Measurements from ENCODE around the gene MUC4. TPM values are rescaled to one million over a fixed set of nuclear protein-coding genes. Genes with fewer than 3 reads are reported as not detected.

Gene MUC4
- total RNA-seq, 4 donors from 2014 or later, result not detected

DNA sequence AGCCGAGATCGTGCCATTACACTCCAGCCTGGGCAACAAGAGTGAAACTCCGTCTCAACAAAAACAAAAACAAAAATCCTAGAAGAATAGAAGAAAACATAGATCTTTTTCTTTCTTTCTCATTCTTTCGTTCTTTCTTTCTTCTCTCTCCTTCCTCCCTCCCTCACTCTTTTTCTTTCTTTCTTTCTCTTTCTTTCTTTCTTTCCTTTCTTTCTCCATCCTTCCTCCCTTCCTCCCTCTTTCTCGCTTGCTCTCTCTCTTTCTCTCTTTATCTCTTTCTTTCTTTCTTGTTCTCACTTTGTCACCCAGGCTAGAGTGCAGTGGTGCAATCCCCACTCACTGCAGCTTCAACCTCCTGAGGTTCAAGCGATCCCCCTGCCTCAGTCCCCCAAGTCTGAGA is 33.8 kb upstream of the MUC4 start:
- Histone ChIP-seq H3K36me3 (no peaks in the 10 kb centered on the region), H3K4me3 (no peak overlapping the region), H3K4me1 (no peaks in the 10 kb centered on the region), H3K9me3 (no peaks in the 10 kb centered on the region), H3K27me3 (no peaks in the 10 kb centered on the region), H3K27ac (no peak overlapping the region)
- WGBS, 2 donors, result 92 to 93% methylated on average over 6 of the region's 6 CpGs
- TF ChIP-seq EP300 (IDR thresholded peaks at IDR 0.05) (no peak), POLR2A (IDR thresholded peaks at IDR 0.05) (no peak)
- TF ChIP-seq, protein P1, sequence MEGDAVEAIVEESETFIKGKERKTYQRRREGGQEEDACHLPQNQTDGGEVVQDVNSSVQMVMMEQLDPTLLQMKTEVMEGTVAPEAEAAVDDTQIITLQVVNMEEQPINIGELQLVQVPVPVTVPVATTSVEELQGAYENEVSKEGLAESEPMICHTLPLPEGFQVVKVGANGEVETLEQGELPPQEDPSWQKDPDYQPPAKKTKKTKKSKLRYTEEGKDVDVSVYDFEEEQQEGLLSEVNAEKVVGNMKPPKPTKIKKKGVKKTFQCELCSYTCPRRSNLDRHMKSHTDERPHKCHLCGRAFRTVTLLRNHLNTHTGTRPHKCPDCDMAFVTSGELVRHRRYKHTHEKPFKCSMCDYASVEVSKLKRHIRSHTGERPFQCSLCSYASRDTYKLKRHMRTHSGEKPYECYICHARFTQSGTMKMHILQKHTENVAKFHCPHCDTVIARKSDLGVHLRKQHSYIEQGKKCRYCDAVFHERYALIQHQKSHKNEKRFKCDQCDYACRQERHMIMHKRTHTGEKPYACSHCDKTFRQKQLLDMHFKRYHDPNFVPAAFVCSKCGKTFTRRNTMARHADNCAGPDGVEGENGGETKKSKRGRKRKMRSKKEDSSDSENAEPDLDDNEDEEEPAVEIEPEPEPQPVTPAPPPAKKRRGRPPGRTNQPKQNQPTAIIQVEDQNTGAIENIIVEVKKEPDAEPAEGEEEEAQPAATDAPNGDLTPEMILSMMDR (IDR thresholded peaks at IDR 0.05), result no peak
- no peak for DNase-seq (ENCODE audit: low spot score in 2 of 2)

DNA sequence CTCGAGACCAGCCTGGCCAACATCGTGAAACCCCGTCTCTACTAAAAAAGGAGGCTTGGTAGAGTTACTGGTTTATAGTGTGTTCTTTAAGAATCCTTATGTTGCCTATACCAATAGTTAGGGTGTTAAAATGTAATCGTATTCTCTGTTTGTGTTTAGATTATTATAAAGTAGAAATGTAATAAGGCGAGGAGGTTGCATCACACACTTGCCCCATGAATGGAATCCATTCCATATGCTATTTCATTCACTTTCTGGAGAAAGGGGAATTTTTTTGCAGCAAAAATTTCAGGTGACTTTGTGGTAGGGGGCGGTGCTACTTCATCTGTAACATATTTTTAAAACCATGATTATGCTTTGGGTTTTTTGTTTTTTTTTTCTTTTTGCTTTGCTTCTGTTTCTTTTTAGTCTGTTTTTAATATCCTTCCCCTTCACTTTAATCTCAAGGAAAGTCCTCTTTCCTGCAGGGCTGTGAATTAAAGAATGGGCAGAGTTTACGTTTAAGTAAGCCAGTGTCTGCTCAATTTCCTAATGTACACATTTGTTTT is 33.0 kb upstream of the MUC4 start:
- Histone ChIP-seq H3K27ac (no peak overlapping the region), H3K4me3 (no peak overlapping the region), H3K36me3 (no peaks in the 10 kb centered on the region), H3K9me3 (no peaks in the 10 kb centered on the region), H3K27me3 (peaks cover 0 to 2% of the 10 kb centered on the region in 2 donors), H3K4me1 (no peaks in the 10 kb centered on the region)
- WGBS, 2 donors, result 85 to 89% methylated on average over 7 of the region's 7 CpGs
- TF ChIP-seq POLR2A (IDR thresholded peaks at IDR 0.05) (no peak), EP300 (IDR thresholded peaks at IDR 0.05) (no peak)
- TF ChIP-seq, protein P1 (IDR thresholded peaks at IDR 0.05), result no peak
- no peak for DNase-seq (ENCODE audit: low spot score in 2 of 2)

DNA sequence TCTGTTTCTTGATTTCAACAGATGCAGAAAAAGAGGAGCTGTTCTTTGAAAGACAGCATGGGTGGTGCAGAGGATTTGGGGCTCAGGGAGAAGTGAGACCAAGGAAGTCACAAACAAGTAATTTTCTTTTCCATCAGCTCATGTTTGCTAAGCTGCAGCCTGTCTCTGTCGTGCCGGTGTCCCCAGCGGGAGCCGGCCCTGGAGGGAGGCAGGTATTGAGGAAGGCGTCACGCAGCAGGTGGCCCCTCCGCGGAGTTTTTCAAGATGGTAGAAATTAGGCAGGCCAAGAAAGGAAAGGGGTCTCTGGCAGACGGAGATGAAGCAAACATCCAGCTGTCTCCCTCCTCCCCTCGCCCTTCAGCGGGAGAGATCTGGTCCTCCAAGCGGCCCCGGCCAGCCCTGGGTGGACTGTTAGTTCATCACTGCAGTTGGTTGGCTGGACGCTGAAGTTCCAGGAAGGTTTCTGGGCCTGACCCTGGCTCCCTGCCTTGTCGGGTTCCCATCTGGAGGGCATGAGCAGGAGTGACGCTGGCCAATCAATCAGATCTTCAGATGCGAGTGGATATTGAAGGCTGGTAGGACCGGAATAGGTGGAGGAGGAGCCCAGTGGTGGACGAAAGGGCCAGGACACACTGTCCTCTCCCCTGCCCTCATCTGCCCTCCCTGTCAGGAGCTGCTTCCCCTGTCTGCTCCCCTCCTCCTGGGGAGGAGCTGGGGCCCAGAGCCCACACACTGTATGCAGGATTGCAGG is 27.7 kb upstream of the MUC4 start:
- peaks cover 0 to 10% of the 10 kb centered on the region in 2 donors for H3K27me3 ChIP-seq
- H3K9me3 ChIP-seq, result no peaks in the 10 kb centered on the region
- TF ChIP-seq POLR2A (IDR thresholded peaks at IDR 0.05) (no peak), EP300 (IDR thresholded peaks at IDR 0.05) (no peak)
- TF ChIP-seq, protein P1 (IDR thresholded peaks at IDR 0.05), result no peak
- 46 to 51% methylated on average over 19 of the region's 19 CpGs for WGBS, 2 donors
- no peaks in the 10 kb centered on the region for H3K4me1 ChIP-seq
- H3K27ac ChIP-seq, result no peak overlapping the region
- no peaks in the 10 kb centered on the region for H3K36me3 ChIP-seq
- H3K4me3 ChIP-seq, result no peak overlapping the region
- no peak for DNase-seq (ENCODE audit: low spot score in 2 of 2)

DNA sequence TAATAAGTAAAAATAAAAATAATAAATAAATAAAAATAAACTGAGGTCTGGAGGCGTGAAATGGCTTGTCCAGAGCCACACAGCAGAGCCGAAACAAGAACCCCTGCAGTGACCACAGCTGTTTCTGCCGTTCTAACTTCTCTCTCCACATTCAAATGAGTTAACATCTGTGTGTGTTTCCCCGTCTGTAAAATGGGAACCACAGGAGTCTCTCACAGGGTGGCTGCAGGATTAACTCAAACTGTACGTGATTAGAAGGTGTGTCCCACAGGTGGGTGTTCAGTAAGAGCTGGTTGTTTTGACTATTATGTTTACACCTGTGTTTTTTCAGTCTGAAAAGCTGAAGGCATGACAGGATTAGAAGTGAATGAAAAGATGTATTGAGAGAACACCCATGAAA is 27.0 kb upstream of the MUC4 start:
- no peak for DNase-seq (ENCODE audit: low spot score in 2 of 2)
- Histone ChIP-seq H3K9me3 (no peaks in the 10 kb centered on the region), H3K36me3 (no peaks in the 10 kb centered on the region), H3K27me3 (peaks cover 0 to 10% of the 10 kb centered on the region in 2 donors), H3K27ac (no peak overlapping the region), H3K4me3 (no peak overlapping the region), H3K4me1 (no peaks in the 10 kb centered on the region)
- TF ChIP-seq, protein P1 (IDR thresholded peaks at IDR 0.05), result no peak
- TF ChIP-seq EP300 (IDR thresholded peaks at IDR 0.05) (no peak), POLR2A (IDR thresholded peaks at IDR 0.05) (no peak)
- 77 to 81% methylated on average over 5 of the region's 5 CpGs for WGBS, 2 donors

DNA sequence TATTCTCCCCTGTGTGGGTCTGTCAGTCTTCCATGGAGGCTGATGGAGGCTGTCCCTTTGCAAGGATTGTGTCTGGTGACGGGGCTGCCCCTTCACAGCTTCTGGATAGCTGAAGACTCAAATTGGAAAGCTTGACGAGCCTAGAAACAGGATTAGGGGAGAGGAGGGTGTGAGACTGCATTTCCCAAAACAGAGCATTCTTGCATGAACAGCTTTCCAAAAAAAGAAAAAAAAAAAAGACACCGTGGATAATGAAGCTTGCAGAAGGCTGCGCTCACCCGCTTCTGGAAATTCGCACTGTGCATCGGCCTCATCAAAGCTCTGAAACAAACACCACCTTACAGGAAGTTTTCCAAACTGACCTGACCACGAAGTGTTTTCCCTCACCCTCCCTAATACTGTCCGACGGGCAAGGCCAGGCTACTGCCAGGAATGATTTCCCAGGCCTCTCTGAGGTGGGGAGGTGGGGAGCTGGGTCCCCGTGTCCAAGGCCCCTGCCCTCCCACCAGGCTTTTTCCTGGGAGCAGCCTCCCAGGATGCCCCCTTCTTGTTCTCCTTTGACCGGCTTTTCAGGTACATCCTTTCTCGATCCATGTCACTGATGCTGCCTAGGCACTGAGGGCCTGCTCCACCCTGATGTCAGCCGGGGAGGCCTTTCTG is 24.9 kb upstream of the MUC4 start:
- H3K4me3 ChIP-seq, result no peak overlapping the region
- H3K4me1 ChIP-seq, result no peaks in the 10 kb centered on the region
- H3K27ac ChIP-seq, result no peak overlapping the region
- H3K36me3 ChIP-seq, result no peaks in the 10 kb centered on the region
- 74 to 78% methylated on average over 14 of the region's 14 CpGs for WGBS, 2 donors
- H3K9me3 ChIP-seq, result no peaks in the 10 kb centered on the region
- TF ChIP-seq, protein P1 (IDR thresholded peaks at IDR 0.05), result no peak
- no peak for TF ChIP-seq POLR2A (IDR thresholded peaks at IDR 0.05)
- TF ChIP-seq EP300 (IDR thresholded peaks at IDR 0.05), result no peak
- H3K27me3 ChIP-seq, result peaks cover 0 to 10% of the 10 kb centered on the region in 2 donors
- DNase-seq (ENCODE audit: low spot score in 2 of 2), result no peak
